Globus pallidus (tissue), 1 donor: ENCODE measurements around the gene CUX1.
"Not testable (repeated sequence)": the region's sequence is repeated elsewhere in the genome, so short reads cannot be mapped to it uniquely, and the experiment has no call there.

ENCODE experiments used
- DNase-seq: peaks from one replicate; pipeline ENCODE4 v3.0.0-alpha.2; 2015; ENCODE audit warnings: low spot score

The CUX1 gene

GRCh38 chr7:102045681-102046372, 228.4 kb downstream of the CUX1 start:
- no peak for DNase-seq

DNA sequence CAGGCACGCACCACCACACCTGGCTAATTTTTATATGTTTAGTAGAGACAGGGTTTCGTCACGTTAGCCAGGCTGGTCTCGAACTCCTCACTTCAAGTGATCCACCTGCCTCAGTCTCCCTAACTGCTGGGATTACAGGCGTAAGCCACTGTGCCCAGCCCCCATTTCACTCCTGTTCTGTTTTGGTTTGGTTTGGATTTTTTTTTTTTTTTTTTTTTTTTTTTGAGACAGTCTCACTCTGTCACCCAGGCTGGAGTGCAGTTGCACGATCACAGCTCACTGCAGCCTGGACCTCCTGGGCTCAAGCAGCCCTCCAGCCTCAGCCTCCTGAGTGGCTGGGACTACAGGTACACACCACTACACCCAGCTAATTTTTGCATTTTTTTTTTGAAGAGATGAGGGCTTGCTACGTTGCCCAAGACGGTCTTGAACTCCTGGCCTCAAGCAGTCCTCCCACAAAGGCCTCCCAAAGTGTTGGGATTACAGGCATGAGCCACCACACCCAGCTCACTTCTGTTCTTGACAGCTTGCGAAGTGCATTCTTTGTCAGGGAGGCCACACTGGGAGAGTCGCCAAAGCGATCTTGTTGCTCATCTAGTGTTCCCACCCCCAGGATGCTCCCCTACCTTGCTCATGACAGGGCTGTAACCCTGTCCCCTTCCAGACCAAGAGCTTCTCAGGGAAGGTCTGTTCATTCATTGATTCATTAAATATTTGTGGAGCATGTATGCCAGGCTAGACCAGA, 229.1 kb downstream of the CUX1 start:
- no peak for DNase-seq

DNA sequence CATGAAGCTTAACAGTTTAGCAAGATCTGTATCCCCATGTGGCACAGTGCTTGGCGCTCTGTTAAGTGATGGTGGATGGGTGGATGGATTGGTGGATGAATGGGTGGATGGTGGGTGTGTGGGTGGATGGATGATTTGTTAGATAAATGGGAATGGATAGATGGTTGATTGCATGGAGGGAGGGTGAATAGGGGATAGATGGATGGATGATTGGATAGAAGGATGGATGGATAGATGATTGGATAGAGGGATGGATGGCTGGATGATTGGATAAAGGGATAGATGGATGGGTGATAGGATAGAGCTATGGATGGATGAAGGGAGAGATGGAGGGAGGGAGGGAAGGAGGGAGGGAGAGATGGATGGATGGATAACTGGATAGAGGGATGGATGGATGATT, 229.7 kb downstream of the CUX1 start:
- no peak for DNase-seq

DNA sequence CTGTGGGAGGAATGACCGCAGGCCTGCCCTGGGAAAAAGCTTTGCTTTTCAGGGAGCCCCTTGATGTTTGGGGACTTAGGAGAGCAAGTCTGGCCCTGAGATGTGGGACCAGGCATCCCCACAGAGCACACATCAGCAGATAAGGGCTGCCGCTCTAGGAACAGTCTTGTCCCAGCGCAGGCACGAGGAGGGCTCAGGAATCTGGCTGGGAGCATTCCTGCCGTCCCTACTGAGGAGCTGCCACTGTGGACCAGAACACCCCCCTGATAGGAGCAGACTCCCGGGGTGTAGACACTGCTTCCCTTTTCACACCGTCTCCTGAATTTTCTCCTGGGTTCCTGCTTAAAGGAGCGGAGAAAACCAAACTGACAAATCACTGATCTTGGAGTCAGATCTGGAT, 232.3 kb downstream of the CUX1 start:
- no peak for DNase-seq

- DNase-seq, result no peak
These were observed 233.5 kb downstream of the CUX1 start for GRCh38 chr7:102050864-102051460.

DNA sequence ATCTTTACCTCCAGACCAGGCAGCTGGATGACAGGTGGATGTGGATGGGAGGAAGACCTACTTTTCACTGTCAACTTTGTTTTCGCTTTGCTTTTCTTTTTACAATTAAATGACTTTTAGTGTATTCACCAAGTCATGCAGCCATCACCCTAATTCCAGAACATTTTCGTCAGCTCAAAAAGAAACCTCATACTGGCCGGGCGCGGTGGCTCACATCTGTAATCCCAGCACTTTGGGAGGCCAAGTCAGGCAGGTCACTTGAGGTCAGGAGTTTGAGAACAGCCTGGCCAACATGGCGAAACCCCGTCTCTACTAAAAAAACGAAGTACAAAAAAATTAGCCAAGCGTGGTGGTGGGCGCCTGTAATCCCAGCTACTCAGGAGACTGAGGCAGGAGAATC, 234.3 kb downstream of the CUX1 start:
- DNase-seq, result not testable (repeated sequence)

- no peak for DNase-seq
These were observed 236.7 kb downstream of the CUX1 start for GRCh38 chr7:102054158-102054557.

DNA sequence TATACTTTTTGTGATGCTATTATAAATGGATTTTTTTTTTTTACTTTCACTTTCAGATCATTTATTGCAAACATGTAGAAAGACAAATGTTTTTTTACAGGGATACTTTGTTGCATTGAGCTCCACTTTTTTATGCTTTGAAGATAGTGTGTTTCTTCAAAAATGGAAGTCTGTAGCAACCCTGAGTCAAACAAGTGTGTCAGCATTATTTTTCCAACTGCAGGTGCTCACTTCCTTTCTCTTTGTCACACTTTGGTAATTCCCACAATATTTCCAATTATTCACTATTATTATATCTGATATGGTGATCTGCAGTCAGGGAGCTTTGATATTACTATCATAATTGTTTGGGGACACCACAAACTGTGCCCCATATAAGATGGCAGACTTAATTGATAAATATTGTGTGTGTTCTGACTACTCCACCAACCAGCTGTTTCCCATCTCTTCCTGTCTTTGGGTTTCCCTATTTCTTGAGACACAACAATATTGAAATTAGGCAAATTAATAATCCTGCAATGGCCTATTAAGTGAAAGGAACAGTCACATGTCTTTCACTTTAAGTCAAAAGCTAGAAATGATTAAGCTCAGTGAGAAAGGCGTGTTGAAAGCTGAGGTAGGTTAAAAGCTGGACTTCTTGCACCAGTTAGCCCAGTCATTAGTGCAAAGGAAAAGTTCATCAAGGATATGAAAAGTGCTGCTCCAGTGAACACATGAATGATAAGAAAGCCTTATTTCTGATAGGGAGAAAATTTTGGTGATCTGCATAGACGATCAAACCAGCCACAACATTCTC, 238.0 kb downstream of the CUX1 start:
- DNase-seq, result no peak

- DNase-seq, result no peak
These were observed 242.1 kb downstream of the CUX1 start for GRCh38 chr7:102059524-102059923.

- no peak for DNase-seq
These were observed 244.0 kb downstream of the CUX1 start for GRCh38 chr7:102061354-102061945.

DNA sequence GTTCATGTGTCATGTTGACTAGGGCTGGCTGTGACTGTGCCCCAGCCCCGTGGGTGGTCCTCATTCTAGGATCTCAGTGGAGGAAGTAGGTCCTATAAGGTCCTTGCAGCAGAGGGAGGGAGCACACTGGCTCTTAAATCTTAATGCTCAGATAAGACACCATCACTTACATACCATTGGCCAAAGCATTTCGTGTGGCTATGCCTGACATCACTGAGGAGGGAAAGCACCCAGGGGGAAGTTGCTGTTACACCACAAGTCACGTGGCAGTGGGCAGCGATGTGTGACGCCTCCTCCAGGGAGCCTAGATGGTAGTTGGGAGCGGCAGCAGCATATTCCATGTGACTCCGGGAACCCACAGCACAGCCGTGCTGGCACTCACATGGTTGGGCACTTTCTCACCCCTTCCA, 244.6 kb downstream of the CUX1 start:
- no peak for DNase-seq

- no peak for DNase-seq
These were observed 246.3 kb downstream of the CUX1 start for GRCh38 chr7:102063690-102064180.

GRCh38 chr7:102064361-102065025, 247.1 kb downstream of the CUX1 start:
- DNase-seq, result peak; percentile 31

GRCh38 chr7:102065226-102065625, 247.8 kb downstream of the CUX1 start:
- DNase-seq, result no peak

GRCh38 chr7:102066476-102066875, 249.1 kb downstream of the CUX1 start:
- DNase-seq, result no peak

GRCh38 chr7:102068846-102069245, 251.4 kb downstream of the CUX1 start:
- no peak for DNase-seq

DNA sequence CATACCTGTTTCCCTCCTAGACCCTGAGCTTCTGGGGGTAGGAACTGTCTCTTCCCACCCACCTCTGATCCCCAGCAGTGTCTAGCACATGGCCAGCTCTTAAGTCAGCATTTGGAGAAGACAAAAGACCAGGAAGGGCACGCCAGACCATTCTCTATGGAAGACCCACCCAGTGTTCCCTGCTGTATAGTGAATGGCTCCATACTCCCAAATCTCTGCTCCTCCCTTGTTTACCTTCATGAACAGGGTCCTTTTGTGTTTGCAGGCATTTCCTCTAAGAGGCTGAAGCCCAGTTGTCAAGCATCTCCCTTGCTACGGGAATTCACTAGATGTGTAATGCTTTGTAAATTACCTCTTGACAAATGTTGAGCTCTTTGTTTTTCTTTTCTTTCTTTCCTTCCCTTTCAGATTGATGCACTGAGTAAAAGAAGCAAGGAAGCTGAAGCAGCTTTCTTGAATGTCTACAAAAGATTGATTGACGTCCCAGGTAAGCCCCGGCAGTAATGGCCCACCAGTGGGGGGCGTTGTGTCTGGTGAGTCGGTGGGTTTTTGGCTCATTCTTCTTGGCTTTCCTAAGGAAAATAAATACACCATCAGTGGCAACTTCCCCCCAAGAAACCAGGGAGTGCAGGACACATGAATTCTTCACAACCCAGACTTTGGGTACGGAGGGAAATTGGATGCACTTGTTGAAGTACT, 252.7 kb downstream of the CUX1 start:
- DNase-seq, result no peak

DNA sequence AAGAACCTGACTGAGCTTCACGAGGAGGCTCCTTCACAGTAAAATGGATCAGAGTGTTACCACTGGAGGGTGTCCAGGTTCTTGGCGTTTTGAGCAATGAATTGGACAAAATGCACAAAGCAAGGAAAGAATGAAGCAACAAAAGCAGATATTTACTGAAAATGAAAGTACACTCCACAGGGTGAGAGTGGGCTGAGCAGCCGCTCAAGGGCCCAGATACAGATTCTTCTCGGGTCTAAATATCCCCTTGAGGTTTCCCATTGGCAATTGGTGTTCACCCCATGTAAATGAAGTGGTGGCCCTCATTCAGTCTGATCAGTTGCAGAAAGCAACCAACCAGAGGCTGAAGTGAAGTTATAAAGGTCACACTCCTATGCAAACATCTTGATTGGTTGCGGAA, 254.6 kb downstream of the CUX1 start:
- no peak for DNase-seq

DNA sequence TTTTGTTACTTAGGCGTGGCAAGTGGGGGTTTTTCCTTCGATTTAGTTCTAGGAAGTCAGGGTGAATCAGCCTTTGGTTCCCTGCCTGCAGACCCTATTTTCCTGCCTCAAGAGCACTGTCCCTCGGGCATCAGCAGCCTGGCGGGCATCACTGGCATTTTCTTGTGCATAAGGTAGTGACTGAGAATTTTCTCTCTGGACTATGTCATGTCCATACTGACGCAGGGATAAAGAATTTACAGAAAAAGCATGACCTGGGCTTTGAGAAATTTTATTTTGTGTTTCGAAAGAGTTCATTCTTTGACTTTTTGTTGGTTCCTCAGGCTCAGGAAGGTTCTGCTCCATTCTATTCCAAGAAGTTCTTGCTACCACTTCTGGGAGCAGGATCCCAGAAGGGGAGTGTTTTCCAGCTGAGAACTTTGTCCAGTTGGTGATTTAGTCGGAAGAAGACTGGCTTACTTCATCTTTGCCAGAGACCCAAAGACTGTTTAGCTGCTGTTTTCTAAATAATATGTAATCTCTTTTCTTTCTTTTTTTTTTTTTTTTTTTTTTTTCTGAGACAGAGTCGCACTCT, 255.3 kb downstream of the CUX1 start:
- no peak for DNase-seq
